Measurements from ENCODE around the gene CDH13. TPM values are rescaled to one million over a fixed set of nuclear protein-coding genes. Genes with fewer than 3 reads are reported as not detected.
A peak's percentile ranks its signal among the peaks of the same experiment; 100 is the strongest.

CDH13 gene
- total RNA-seq, 2 experiments from 2014 or later, result not detected

GRCh38 chr16:83661656-83662055, 1034.9 kb downstream of the CDH13 start:
- Mint-ChIP-seq H3K36me3 (ENCODE audit: low read depth) (no peaks in the 10 kb centered on the region), H3K27me3 (peaks cover 2% of the 10 kb centered on the region), H3K27ac (no peak overlapping the region), H3K9me3 (ENCODE audit: low read depth) (no peaks in the 10 kb centered on the region), H3K4me3 (no peak overlapping the region), H3K4me1 (no peaks in the 10 kb centered on the region)
- ATAC-seq (no peak), DNase-seq (no peak)
- intact Hi-C loops (cut with DNase I, micrococcal nuclease), result no loop called here
- POLR2A ChIA-PET, result no interaction called here
- CTCF ChIA-PET, result no interaction called here

DNA sequence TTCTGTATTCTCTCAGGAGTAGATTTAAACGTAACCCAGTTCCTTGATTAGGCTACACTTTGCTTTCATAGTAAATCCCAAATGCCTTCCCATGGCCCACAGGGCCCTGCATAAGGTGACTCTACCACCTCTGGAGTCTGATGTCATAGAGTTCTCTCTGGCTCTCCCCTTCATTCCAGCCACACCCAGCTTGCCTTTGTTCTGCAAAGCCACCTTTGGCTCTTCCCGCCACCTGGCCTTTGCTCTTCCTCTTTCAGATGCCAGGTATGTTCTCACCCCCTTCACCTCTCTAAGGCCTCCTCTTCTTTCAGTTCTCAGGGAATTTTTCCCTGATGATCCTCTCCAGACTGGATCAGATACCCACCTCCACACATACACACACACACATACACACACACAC, 1039.7 kb downstream of the CDH13 start:
- no peaks in the 10 kb centered on the region for H3K4me1 Mint-ChIP-seq
- ATAC-seq (no peak), DNase-seq (no peak)
- ChIA-PET CTCF (interaction anchor here (0.7 kb wide), 1 partner anchor 30 kb away, joined by 3 read pairs; no protein-coding TSS in a partner anchor), POLR2A (no interaction called here)
- H3K27ac Mint-ChIP-seq, result no peak overlapping the region
- intact Hi-C loops (cut with DNase I, micrococcal nuclease), result no loop called here
- no peak overlapping the region for H3K4me3 Mint-ChIP-seq
- H3K9me3 Mint-ChIP-seq (ENCODE audit: low read depth), result peaks cover 3% of the 10 kb centered on the region
- peaks cover 2% of the 10 kb centered on the region for H3K27me3 Mint-ChIP-seq
- H3K36me3 Mint-ChIP-seq (ENCODE audit: low read depth), result no peaks in the 10 kb centered on the region

GRCh38 chr16:83669456-83669855, 1042.7 kb downstream of the CDH13 start:
- ChIA-PET POLR2A (no interaction called here), CTCF (interaction anchor here (0.6 kb wide), 1 partner anchor 345 kb away, joined by 4 read pairs; no protein-coding TSS in a partner anchor)
- Mint-ChIP-seq H3K27ac (no peak overlapping the region), H3K4me3 (no peak overlapping the region), H3K4me1 (no peaks in the 10 kb centered on the region), H3K27me3 (peaks cover 2% of the 10 kb centered on the region), H3K36me3 (ENCODE audit: low read depth) (no peaks in the 10 kb centered on the region), H3K9me3 (ENCODE audit: low read depth) (peaks cover 3% of the 10 kb centered on the region)
- DNase-seq (no peak), ATAC-seq (no peak)
- intact Hi-C loops (cut with DNase I, micrococcal nuclease), result no loop called here

DNA sequence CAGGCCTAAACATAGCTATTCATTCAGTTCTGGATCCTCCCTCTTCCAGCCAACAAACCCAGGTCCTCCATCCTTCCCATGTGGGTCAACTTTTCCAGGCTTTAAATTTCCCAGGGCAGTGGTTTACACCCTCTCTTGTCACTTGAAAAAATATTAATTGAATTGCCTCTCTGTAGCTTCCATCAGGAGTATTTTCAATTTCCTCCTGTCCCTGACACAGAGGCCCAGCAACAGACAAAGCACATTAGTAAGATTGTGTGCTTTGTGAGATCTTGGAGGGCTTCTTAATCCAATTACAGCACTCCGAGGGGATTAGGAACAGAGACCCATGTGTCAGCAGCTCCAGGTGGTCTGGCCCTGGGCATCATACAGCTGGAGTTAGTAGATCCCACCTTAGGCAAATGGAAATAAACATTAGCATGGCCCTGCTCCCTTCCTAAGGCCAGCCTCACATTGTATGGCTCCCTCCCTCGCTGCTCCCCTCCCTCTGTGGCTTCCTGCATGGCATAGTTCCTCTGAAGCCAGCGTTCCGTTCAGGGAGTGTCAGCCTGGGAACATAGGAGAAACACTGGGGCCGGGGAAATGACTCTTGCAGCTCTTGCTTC, 1048.3 kb downstream of the CDH13 start:
- ATAC-seq (no peak), DNase-seq (no peak)
- POLR2A ChIA-PET, result no interaction called here
- intact Hi-C loops (cut with DNase I, micrococcal nuclease), result no loop called here
- Mint-ChIP-seq H3K36me3 (ENCODE audit: low read depth) (no peaks in the 10 kb centered on the region), H3K27ac (no peak overlapping the region), H3K9me3 (ENCODE audit: low read depth) (peaks cover 3% of the 10 kb centered on the region), H3K4me3 (no peak overlapping the region), H3K4me1 (no peaks in the 10 kb centered on the region), H3K27me3 (no peaks in the 10 kb centered on the region)
- CTCF ChIA-PET, result interaction anchor here (0.7 kb wide), 1 partner anchor 416 kb away, joined by 3 read pairs; no protein-coding TSS in a partner anchor

GRCh38 chr16:83676086-83676485, 1049.3 kb downstream of the CDH13 start:
- intact Hi-C loops (cut with DNase I, micrococcal nuclease), result no loop called here
- Mint-ChIP-seq H3K27ac (no peak overlapping the region), H3K36me3 (ENCODE audit: low read depth) (no peaks in the 10 kb centered on the region), H3K4me3 (no peak overlapping the region), H3K9me3 (ENCODE audit: low read depth) (no peaks in the 10 kb centered on the region), H3K4me1 (no peaks in the 10 kb centered on the region), H3K27me3 (no peaks in the 10 kb centered on the region)
- ChIA-PET POLR2A (no interaction called here), CTCF (no interaction called here)
- no peak for DNase-seq
- ATAC-seq, result no peak

DNA sequence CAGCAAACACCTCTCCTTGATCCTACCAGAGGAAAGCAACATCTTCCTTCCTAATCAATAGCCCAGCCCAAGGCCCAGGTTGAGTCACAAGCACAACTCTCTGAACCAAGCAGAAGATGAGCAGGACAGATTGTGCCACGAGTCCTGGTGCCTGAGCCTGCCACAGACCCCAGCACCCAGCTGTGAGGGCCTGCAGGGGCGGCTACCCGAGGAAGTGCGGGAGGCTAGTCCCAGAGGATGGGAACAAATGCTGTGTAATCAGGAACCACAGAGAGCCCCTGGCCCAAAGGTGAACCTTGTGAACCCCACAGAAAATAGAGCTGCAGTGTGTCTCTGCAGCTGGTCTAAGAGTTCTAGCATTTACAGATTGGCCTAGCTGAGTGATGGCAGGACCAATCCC, 1054.2 kb downstream of the CDH13 start:
- ChIA-PET POLR2A (no interaction called here), CTCF (no interaction called here)
- no peaks in the 10 kb centered on the region for H3K9me3 Mint-ChIP-seq (ENCODE audit: low read depth)
- ATAC-seq (no peak), DNase-seq (no peak)
- H3K27ac Mint-ChIP-seq, result no peak overlapping the region
- peaks cover 4% of the 10 kb centered on the region for H3K27me3 Mint-ChIP-seq
- H3K4me1 Mint-ChIP-seq, result no peaks in the 10 kb centered on the region
- no peaks in the 10 kb centered on the region for H3K36me3 Mint-ChIP-seq (ENCODE audit: low read depth)
- intact Hi-C loops (cut with DNase I, micrococcal nuclease), result no loop called here
- no peak overlapping the region for H3K4me3 Mint-ChIP-seq

DNA sequence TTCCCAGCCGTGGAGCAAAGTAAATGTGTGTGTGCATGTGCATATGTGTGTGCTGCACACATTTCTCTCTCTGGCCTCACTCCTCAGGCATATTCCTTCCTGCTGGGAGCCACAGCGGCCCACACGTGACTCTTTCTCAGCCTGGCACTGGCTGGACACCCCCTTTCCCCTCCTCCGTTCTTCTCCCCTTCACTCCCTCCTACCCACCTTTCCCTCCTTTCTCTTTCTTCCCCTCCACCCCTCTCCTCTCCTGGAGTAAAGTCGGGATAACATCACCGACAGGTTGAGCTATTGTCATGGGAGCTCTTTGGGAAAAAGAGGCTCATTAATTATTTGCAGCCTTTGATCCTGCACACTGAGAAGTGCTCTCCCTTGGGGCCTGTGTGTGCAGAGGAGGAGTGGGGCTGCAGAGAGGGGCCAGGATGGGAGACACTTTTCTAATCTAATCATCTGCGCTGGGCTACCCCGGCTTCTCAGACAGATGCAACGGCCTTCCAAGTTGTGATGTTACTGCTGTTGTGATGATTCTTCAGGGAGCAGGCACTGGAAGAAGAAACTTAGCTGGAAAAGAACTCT, 1054.7 kb downstream of the CDH13 start:
- H3K27ac Mint-ChIP-seq, result no peak overlapping the region
- no peaks in the 10 kb centered on the region for H3K9me3 Mint-ChIP-seq (ENCODE audit: low read depth)
- DNase-seq, result no peak
- ChIA-PET POLR2A (no interaction called here), CTCF (no interaction called here)
- no peak overlapping the region for H3K4me3 Mint-ChIP-seq
- intact Hi-C loops (cut with DNase I, micrococcal nuclease), result no loop called here
- H3K36me3 Mint-ChIP-seq (ENCODE audit: low read depth), result no peaks in the 10 kb centered on the region
- no peak for ATAC-seq
- H3K4me1 Mint-ChIP-seq, result no peaks in the 10 kb centered on the region
- H3K27me3 Mint-ChIP-seq, result peaks cover 4% of the 10 kb centered on the region

GRCh38 chr16:83682116-83682867, 1055.5 kb downstream of the CDH13 start:
- CTCF ChIA-PET, result no interaction called here
- Mint-ChIP-seq H3K36me3 (ENCODE audit: low read depth) (no peaks in the 10 kb centered on the region), H3K27ac (no peak overlapping the region), H3K9me3 (ENCODE audit: low read depth) (no peaks in the 10 kb centered on the region), H3K4me3 (no peak overlapping the region), H3K4me1 (no peaks in the 10 kb centered on the region), H3K27me3 (peaks cover 5% of the 10 kb centered on the region)
- intact Hi-C loops (cut with DNase I, micrococcal nuclease), result no loop called here
- DNase-seq (no peak), ATAC-seq (no peak)
- POLR2A ChIA-PET, result no interaction called here

GRCh38 chr16:83682868-83683235, 1056.1 kb downstream of the CDH13 start:
- H3K9me3 Mint-ChIP-seq (ENCODE audit: low read depth), result no peaks in the 10 kb centered on the region
- DNase-seq (no peak), ATAC-seq (no peak)
- H3K4me1 Mint-ChIP-seq, result no peaks in the 10 kb centered on the region
- peaks cover 8% of the 10 kb centered on the region for H3K27me3 Mint-ChIP-seq
- intact Hi-C loops (cut with DNase I, micrococcal nuclease), result no loop called here
- H3K27ac Mint-ChIP-seq, result no peak overlapping the region
- POLR2A ChIA-PET, result no interaction called here
- H3K36me3 Mint-ChIP-seq (ENCODE audit: low read depth), result no peaks in the 10 kb centered on the region
- no peak overlapping the region for H3K4me3 Mint-ChIP-seq
- CTCF ChIA-PET, result no interaction called here

DNA sequence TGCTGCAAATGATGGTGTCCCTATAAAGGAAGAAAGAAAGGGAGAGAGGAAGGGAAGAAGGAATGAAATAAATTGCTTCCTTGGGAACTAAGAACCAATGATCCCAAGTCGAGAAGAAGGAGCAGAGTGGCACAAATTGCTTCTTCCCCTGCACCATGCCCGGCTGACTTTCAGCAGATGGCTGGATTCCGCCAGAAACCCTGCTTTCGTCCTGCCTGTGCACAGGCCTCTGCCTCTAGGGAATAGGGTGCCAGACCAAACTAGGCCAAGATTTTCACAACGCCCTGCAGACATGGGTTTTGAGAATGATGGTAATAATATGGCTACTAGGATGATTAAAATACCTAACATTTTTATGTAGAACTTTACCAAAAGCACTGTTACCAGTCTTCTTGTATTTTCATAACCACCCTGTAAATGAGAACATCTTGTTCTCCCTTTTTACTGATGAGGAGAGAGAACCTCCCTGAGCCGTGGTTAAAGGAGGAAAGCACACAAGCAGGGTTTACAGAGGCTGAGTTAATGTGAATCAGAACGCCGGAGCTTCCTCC, 1058.9 kb downstream of the CDH13 start:
- H3K27me3 Mint-ChIP-seq, result peaks cover 12% of the 10 kb centered on the region
- H3K4me1 Mint-ChIP-seq, result peaks cover 6% of the 10 kb centered on the region
- DNase-seq (no peak), ATAC-seq (no peak)
- H3K36me3 Mint-ChIP-seq (ENCODE audit: low read depth), result no peaks in the 10 kb centered on the region
- intact Hi-C loops (cut with DNase I, micrococcal nuclease), result no loop called here
- POLR2A ChIA-PET, result no interaction called here
- H3K9me3 Mint-ChIP-seq (ENCODE audit: low read depth), result no peaks in the 10 kb centered on the region
- H3K4me3 Mint-ChIP-seq, result no peak overlapping the region
- no peak overlapping the region for H3K27ac Mint-ChIP-seq
- CTCF ChIA-PET, result no interaction called here

DNA sequence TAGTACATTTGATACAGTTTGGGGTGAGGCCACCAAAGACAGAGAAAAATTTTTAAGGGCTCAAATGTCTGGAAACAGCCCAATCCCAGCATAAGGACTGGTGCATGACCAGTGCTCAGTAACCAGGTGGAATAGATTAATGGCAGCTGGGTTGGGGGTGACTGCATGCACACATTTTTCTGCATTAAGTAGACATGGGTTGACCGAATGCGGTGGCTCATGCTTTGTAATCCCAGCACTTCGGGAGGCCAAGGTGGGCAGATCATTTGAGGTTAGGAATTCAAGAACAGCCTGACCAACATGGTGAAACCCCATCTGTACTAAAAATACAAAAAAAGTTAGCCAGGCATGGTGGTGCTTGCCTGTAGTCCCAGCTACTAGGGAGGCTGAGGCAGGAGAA, 1060.0 kb downstream of the CDH13 start:
- CTCF ChIA-PET, result no interaction called here
- Mint-ChIP-seq H3K27me3 (peaks cover 12% of the 10 kb centered on the region), H3K27ac (no peak overlapping the region), H3K9me3 (ENCODE audit: low read depth) (no peaks in the 10 kb centered on the region), H3K4me1 (peaks cover 6% of the 10 kb centered on the region), H3K36me3 (ENCODE audit: low read depth) (no peaks in the 10 kb centered on the region), H3K4me3 (no peak overlapping the region)
- intact Hi-C loops (cut with DNase I, micrococcal nuclease), result no loop called here
- no peak for ATAC-seq
- POLR2A ChIA-PET, result no interaction called here
- no peak for DNase-seq

DNA sequence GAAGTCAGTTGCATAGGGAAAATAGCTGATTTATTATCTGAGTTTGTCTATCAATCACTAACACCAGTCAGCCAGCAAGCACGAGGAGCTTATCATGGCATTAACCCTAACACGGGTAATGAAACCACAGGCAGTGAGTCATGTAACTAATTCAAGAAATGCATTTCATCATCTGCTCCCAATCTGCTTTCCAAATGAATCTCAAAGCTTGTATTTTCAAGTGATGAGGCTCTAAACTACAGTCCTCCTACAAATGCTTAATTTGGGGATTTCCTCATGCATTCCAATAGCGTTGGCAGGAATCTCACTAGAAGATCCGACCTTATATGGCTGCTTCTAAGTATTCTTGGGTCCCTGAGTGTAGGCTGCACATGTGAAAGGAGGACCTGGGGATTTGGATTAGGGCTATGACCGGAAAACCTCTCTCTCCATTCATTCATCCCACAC, 1062.6 kb downstream of the CDH13 start:
- Mint-ChIP-seq H3K4me1 (peaks cover 6% of the 10 kb centered on the region), H3K4me3 (no peak overlapping the region), H3K27ac (no peak overlapping the region), H3K36me3 (ENCODE audit: low read depth) (no peaks in the 10 kb centered on the region), H3K9me3 (ENCODE audit: low read depth) (no peaks in the 10 kb centered on the region), H3K27me3 (peaks cover 13% of the 10 kb centered on the region)
- ChIA-PET CTCF (no interaction called here), POLR2A (no interaction called here)
- intact Hi-C loops (cut with DNase I, micrococcal nuclease), result no loop called here
- DNase-seq, result peak; percentile 28
- ATAC-seq, result peak; percentile 72
